DOHH2 (cell line): Measurements from ENCODE around the gene RTF2.
"Not testable (repeated sequence)": the region's sequence is repeated elsewhere in the genome, so short reads cannot be mapped to it uniquely, and the experiment has no call there.

ENCODE experiments used
- H3F3A ChIP-seq: fragments of 200-600 bp; sonication (generic), shearing (Covaris generic); 2 replicates; pipeline ENCODE4 v1.6.0; 2016; ENCODE audit warnings: antibody characterized with exemption, mild to moderate bottlenecking; ENCODE audit not compliant: control insufficient read depth, insufficient read depth
- H3K27ac ChIP-seq: fragments of 200-600 bp; sonication (generic); 2 replicates; pipeline ENCODE4 v1.5.1; 2014; ENCODE audit warnings: low read depth, mild to moderate bottlenecking, low read length, moderate library complexity
- H3K27me3 ChIP-seq: fragments of 200-600 bp; sonication (generic); 2 replicates; pipeline ENCODE4 v1.6.1; 2014; ENCODE audit warnings: mild to moderate bottlenecking, low read length, mixed read lengths; ENCODE audit not compliant: control insufficient read depth
- H3K36me3 ChIP-seq: fragments of 200-600 bp; sonication (generic); 2 replicates; pipeline ENCODE4 v1.6.1; 2014; ENCODE audit warnings: mild to moderate bottlenecking, low read length, moderate library complexity, mixed read lengths; ENCODE audit not compliant: control insufficient read depth
- H3K4me1 ChIP-seq: fragments of 200-600 bp; sonication (generic); 2 replicates; pipeline ENCODE4 v1.6.1; 2014; ENCODE audit warnings: mild to moderate bottlenecking, low read length, mixed read lengths; ENCODE audit not compliant: control insufficient read depth
- H3K4me2 ChIP-seq: fragments of 200-600 bp; sonication (generic); 2 replicates; pipeline ENCODE4 v1.6.0; 2014; ENCODE audit warnings: mild to moderate bottlenecking, low read length, moderate library complexity
- H3K4me3 ChIP-seq: fragments of 200-600 bp; sonication (generic); 2 replicates; pipeline ENCODE4 v1.5.1; 2014; ENCODE audit warnings: mild to moderate bottlenecking, low read length, mixed read lengths
- H3K79me2 ChIP-seq: fragments of 200-600 bp; sonication (generic); 2 replicates; pipeline ENCODE4 v1.6.1; 2014; ENCODE audit warnings: mild to moderate bottlenecking, low read length, mixed read lengths; ENCODE audit not compliant: control insufficient read depth
- H3K9me2 ChIP-seq: fragments of 200-600 bp; sonication (generic); replicated peaks from 2 replicates; pipeline ENCODE4 v1.6.1; 2014; ENCODE audit warnings: mild to moderate bottlenecking, low read length, mixed read lengths; ENCODE audit not compliant: control insufficient read depth
- H3K9me3 ChIP-seq: fragments of 200-600 bp; sonication (generic); 2 replicates; pipeline ENCODE4 v1.6.1; 2014; ENCODE audit warnings: antibody characterized with exemption, low read length, mixed read lengths; ENCODE audit not compliant: control insufficient read depth, insufficient read depth
- H4K20me1 ChIP-seq: fragments of 200-600 bp; sonication (generic); 2 replicates; pipeline ENCODE4 v1.6.0; 2014; ENCODE audit warnings: low read depth, mild to moderate bottlenecking, antibody characterized with exemption, low read length, moderate library complexity; ENCODE audit not compliant: control insufficient read depth, insufficient read depth
- CTCF ChIP-seq: fragments of 200-600 bp; sonication (generic); IDR thresholded peaks from one replicate; pipeline ENCODE4 v1.5.1; 2014; ENCODE audit warnings: antibody characterized with exemption, mild to moderate bottlenecking, low read depth, low read length; ENCODE audit not compliant: poor library complexity, severe bottlenecking
- EZH2phosphoT487 ChIP-seq: fragments of 200-600 bp; sonication (generic); IDR thresholded peaks from 2 replicates; pipeline ENCODE4 v1.6.1; 2017; ENCODE audit warnings: borderline replicate concordance, mild to moderate bottlenecking, antibody characterized with exemption, low read length, moderate library complexity, mixed read lengths

RTF2 gene

DNA sequence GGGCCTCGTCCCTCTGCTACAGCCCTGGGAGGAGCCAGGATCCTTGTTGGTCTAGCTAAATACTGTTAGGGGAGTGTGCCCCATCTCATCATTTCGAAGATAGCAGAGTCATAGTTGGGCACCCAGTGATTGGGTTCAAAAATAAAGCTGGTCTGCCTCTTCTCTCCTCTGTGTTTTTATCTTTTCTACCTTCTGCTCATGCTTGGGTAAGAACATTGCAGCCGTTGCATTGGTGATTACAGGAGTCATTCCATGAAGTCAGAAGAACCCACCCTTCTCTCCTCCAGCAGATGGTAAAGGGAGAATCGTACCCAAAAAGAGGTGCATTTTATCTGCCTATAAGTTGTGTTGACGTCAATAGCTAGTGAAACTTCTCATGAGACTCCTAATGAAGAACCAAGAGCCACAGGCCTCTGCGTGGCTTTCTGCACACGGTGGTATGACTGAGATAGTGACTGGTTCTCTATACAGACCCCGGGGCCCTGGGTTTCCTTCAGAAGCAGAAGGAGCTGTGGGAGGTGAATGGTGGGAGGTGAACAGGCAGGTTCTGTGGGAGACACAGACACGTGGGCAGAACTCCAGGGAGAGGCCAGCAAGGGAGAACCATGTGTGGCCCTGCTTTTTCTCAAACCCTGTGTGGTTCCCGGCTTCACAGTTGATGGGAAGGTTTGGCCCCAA lies 50.4 kb downstream of the RTF2 start:
- Histone ChIP-seq H3K9me2 (no peaks in the 10 kb centered on the region), H3K79me2 (no peaks in the 10 kb centered on the region), H3K4me2 (no peak overlapping the region), H3K4me1 (no peaks in the 10 kb centered on the region), H3K9me3 (peaks cover 9% of the 10 kb centered on the region; the same call in 1 of the 2 replicates), H3K27ac (no peak overlapping the region), H3K4me3 (no peak overlapping the region), H3K27me3 (no peaks in the 10 kb centered on the region), H4K20me1 (no peaks in the 10 kb centered on the region), H3K36me3 (peaks cover 37% of the 10 kb centered on the region), H3F3A (no peaks in the 10 kb centered on the region)
- TF ChIP-seq CTCF = no peak
- no peak for TF ChIP-seq EZH2phosphoT487

- Histone ChIP-seq H3K36me3 (peaks cover 36% of the 10 kb centered on the region), H3K4me3 (no peak overlapping the region)
Observed at GRCh38 chr20:56519551-56519950, 51.1 kb downstream of the RTF2 start.

GRCh38 chr20:56520180-56520579 lies 51.8 kb downstream of the RTF2 start:
- peaks cover 36% of the 10 kb centered on the region for H3K36me3 ChIP-seq
- no peak overlapping the region for H3K4me3 ChIP-seq

More at GRCh38 chr20:56519551-56519950, 51.1 kb downstream of the RTF2 start:
- TF ChIP-seq CTCF (no peak), EZH2phosphoT487 (no peak)
- Histone ChIP-seq H3K4me1 (no peaks in the 10 kb centered on the region), H3K79me2 (no peaks in the 10 kb centered on the region), H3K4me2 (no peak overlapping the region), H4K20me1 (no peaks in the 10 kb centered on the region), H3K9me3 (peaks cover 9% of the 10 kb centered on the region; the same call in 1 of the 2 replicates), H3F3A (no peaks in the 10 kb centered on the region), H3K9me2 (no peaks in the 10 kb centered on the region), H3K27me3 (no peaks in the 10 kb centered on the region), H3K27ac (no peak overlapping the region)

GRCh38 chr20:56520746-56521354 lies 52.4 kb downstream of the RTF2 start:
- not testable (repeated sequence) for H3K27ac ChIP-seq
- H3K36me3 ChIP-seq = peaks cover 33% of the 10 kb centered on the region

More at GRCh38 chr20:56520180-56520579, 51.8 kb downstream of the RTF2 start:
- H3K9me3 ChIP-seq = peaks cover 9% of the 10 kb centered on the region; the same call in 1 of the 2 replicates
- no peaks in the 10 kb centered on the region for H3K9me2 ChIP-seq
- no peak overlapping the region for H3K27ac ChIP-seq
- H4K20me1 ChIP-seq = no peaks in the 10 kb centered on the region
- no peak overlapping the region for H3K4me2 ChIP-seq
- no peaks in the 10 kb centered on the region for H3K4me1 ChIP-seq
- H3K79me2 ChIP-seq = no peaks in the 10 kb centered on the region
- H3K27me3 ChIP-seq = no peaks in the 10 kb centered on the region
- no peak for TF ChIP-seq EZH2phosphoT487
- no peak for TF ChIP-seq CTCF
- H3F3A ChIP-seq = no peaks in the 10 kb centered on the region

More at GRCh38 chr20:56520746-56521354, 52.4 kb downstream of the RTF2 start:
- not testable (repeated sequence) for H3K9me2 ChIP-seq, H3K79me2 ChIP-seq, H3K4me1 ChIP-seq, H3K9me3 ChIP-seq, H3F3A ChIP-seq, H3K4me3 ChIP-seq, H3K27me3 ChIP-seq, H4K20me1 ChIP-seq, H3K4me2 ChIP-seq
